NCI-H128 (cell line): ENCODE data around the gene RAD51B.
"Not testable (repeated sequence)": the region's sequence is repeated elsewhere in the genome, so short reads cannot be mapped to it uniquely, and the experiment has no call there.

ENCODE experiments used
- DNase-seq: peaks from one replicate; lab custom pipeline; 2025; ENCODE audit not compliant: unreplicated experiment; lab: John Stamatoyannopoulos, UW

The RAD51B gene

GRCh38 chr14:68749487-68750475 lies 930.2 kb downstream of the RAD51B start:
- DNase-seq = no peak

DNA sequence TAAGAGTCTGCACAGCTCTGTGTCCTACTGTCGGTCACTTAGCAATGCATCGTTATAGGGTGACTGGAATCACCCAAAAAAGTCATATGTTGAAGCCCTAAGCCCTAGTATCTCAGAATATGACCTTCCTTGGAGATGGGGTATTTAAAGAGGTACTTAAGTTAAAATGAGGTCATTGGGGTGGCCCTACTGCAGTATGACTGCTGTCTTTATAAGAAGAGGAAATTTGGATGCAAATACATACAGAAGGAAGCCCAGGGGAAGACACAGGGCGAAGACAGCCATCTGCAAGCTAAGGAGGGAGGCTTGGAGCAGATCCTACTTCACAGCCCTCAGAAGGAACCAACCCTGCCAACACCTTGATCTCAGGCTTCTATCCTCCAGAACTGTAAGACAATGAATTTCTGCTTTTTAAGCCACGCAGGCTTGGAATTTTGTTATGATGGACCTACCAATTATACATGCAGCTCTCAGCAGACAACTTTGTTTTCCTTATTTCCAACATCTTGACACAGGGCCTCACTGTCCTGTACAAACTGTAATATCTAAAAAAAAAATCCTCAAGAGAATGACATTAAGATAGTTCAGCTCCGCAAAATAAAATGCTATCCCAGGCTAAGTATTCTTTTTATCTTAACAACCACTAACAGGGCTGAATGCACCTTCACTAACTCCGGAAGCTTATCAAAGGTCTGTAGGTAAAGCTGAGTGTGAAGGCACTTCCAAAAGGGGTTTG lies 932.9 kb downstream of the RAD51B start:
- DNase-seq = no peak

GRCh38 chr14:68753690-68754089 lies 934.1 kb downstream of the RAD51B start:
- DNase-seq = no peak

DNA sequence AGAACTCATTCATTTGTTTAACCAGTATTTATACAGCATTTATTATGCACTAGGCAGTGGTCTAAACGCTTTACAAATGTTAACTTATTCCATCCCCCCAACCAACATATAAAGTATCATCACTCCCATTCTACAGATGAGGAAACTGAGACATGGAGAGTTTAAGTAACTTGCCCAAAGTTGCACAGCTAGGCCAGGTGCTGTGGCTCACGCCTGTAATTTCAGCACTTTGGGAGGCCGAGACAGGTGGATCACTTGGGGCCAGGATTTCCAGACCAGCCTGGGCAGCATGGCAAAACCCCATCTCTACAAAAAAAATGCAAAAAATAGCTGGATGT lies 935.4 kb downstream of the RAD51B start:
- no peak for DNase-seq

DNA sequence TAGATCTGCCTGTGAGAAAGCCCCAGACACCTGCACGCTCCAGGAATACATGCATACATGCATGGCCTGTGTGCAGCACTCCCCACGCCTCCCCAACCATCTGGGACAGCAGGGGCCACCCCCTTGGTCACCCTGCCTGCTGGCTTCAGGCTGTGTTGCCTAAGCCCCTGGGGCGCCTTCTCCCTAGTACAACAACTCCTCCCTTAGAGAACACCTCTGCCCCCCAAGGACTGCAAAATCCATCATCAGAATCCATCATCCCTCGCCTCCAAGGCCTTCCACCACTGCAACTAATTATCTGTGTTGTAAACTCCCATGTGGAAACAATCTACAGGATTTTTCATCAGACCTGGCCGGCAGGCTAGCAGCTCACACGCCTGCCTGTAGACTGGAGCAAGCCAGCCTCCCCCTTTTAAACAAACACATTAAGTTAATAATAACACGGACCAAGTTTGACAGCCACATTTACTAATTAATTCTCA lies 936.5 kb downstream of the RAD51B start:
- no peak for DNase-seq

DNA sequence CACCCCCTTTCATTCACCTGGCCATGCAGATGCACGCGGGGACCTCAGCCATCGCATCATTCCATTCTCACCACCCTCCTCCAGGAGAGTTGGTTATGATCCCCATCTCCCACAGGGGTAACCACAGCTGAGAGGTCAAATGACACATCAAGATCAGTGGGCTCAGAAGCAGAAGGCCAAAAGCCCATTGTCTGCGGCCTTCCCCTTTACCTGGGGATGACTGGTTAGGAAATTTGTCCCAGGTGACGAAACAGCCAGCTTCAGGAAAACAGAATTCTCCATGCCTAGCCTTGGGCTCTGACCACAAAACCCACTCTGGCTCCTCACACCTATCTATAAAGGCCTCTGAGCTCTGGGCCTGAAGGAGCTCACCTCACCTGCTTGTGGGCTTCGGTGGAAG lies 937.2 kb downstream of the RAD51B start:
- DNase-seq = no peak

- no peak for DNase-seq
These were observed 938.1 kb downstream of the RAD51B start for GRCh38 chr14:68757618-68758081.

GRCh38 chr14:68758301-68758700 lies 938.7 kb downstream of the RAD51B start:
- no peak for DNase-seq

- no peak for DNase-seq
These were observed 939.5 kb downstream of the RAD51B start for GRCh38 chr14:68759017-68759560.

- no peak for DNase-seq
These were observed 940.4 kb downstream of the RAD51B start for GRCh38 chr14:68759937-68760336.

GRCh38 chr14:68760761-68761160 lies 941.2 kb downstream of the RAD51B start:
- no peak for DNase-seq

DNA sequence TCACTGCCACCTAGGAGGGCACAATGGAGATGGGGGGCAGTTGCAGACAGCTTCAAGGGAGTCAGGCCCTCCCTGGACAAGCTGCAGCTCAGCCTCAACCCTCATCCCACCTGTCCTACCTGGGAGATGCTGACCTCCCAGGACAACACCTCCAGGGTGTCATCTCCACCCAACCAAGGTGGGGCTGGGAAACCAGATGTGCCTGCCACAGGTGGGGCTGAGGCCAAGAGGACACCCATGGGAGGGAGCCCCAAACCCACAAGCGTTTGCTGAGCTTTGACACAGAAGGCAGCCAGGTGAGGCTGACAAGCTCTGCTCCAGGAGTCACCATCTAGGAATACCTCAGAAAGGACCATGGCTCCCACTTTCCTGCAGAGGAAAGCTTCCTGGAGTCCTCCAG lies 941.8 kb downstream of the RAD51B start:
- DNase-seq = no peak

- no peak for DNase-seq
These were observed 943.6 kb downstream of the RAD51B start for GRCh38 chr14:68762953-68763764.

GRCh38 chr14:68763843-68764242 lies 944.3 kb downstream of the RAD51B start:
- not testable (repeated sequence) for DNase-seq

DNA sequence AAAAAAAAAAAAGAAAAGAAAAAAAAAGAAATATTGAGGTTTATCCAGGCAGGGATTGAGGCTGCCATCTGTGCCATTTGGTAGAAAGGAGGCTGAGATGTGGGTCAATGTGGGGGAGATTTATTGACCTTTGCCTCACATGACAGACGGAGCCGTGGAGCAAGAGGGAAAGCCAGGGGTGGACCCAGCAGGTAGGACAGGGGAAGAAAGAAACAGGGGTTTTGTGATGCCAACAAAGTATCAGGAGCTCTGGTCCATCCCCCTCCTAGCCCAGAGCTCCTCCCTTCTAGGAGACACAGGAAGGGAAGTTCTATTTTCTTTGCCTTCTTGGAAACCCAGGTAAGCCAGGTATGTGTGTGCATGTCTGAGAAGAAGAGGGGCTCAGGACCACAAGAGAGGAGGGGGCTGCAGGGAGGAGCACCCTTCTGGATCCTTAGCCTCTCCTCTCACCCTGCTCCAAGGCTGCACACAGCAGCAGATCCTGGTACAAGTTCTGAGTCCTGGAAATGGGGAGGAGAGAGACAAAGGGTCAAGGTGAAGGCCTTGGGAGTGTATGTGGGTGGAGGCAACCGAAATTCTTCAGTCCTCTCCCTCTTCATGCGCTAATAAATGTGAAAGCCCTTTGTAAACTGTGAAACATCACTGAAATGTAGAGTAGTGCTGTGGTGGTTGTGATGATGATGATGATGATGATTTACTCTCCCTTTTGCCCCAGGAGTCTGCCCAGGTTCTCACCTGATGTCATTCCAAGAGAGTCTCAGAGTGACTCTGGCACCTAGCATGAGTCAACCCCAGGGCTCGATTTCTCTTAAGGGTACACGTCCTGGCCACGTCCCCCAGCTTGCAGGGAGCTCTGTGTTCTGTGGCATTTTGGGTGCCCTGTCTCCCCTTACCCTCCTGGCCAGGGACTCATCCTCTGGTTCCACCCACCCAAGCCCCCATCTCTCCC lies 947.0 kb downstream of the RAD51B start:
- no peak for DNase-seq

DNA sequence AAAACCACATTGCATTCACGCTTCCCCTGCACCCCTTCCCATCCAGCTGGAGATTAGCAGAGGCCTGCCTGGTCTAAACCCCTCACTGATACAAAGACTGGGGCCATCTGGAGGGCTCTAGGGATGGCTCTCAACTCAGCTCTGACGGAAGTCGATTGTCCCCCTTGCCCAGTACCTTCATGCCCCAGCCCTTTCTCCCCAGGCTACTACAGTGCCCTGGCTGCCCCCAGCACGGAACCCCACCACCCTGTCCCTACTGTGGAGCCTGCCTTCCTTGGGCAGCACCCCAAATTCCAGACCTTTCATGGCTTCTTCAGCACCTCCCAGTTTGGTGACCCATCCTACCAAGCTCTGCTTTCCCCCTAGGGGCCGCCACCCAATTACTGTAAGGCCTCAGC lies 947.7 kb downstream of the RAD51B start:
- no peak for DNase-seq

DNA sequence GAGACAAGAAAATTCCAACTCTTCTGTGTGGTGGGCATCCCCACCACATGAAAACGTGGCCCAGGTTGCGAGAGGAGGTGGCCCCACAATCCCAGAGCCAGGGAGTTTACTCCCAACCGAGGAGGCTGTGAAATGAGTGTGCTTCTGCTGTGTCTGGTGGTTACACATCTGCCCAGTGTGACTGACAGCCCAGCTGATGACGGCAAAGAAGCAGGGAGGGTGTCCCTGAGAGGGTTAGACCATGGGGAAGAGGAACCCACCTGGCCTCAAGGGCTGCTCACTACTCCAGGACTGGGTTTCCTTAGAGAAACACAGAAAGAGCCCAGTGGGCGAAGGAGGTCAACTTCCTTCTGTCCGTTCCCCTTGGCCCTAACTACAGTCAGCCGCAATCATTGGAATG lies 948.7 kb downstream of the RAD51B start:
- no peak for DNase-seq

GRCh38 chr14:68770051-68770450 lies 950.5 kb downstream of the RAD51B start:
- DNase-seq = no peak

- no peak for DNase-seq
These were observed 951.1 kb downstream of the RAD51B start for GRCh38 chr14:68770553-68771286.
